K562 (cell line): ENCODE data around the gene STMP1. TPM values are rescaled to one million over a fixed set of nuclear protein-coding genes. Genes with fewer than 3 reads are reported as not detected.

Experiments used
- EP400 ChIP-seq: fragments of 450-650 bp; IDR thresholded peaks from 2 replicates; pipeline ENCODE4 v1.6.1; 2017; ENCODE audit warnings: antibody characterized with exemption, mild to moderate bottlenecking, moderate library complexity
- HMG20B ChIP-seq: fragments of 250-450 bp; sonication (Bioruptor Pico); IDR thresholded peaks from 2 replicates; pipeline ENCODE4 v1.5.0; 2021; ENCODE audit warnings: mild to moderate bottlenecking
- IFI16 ChIP-seq: fragments of 250-450 bp; sonication (Bioruptor Pico); IDR thresholded peaks from 2 replicates; pipeline ENCODE4 v2.1.2; 2022; ENCODE audit warnings: mild to moderate bottlenecking, inconsistent platforms
- RFX1 ChIP-seq: fragments of 450-650 bp; IDR thresholded peaks from 2 replicates; pipeline ENCODE4 v1.6.1; 2016; ENCODE audit warnings: mild to moderate bottlenecking, moderate library complexity
- SMARCA4 ChIP-seq: fragments of 450-650 bp; IDR thresholded peaks from 2 replicates; pipeline ENCODE4 v1.6.1; 2016
- SPI1 ChIP-seq: IDR thresholded peaks from 2 replicates; pipeline ENCODE4 v1.6.1; 2011; ENCODE audit warnings: low read depth, low read length, control low read depth, borderline replicate concordance
- ZNF766 ChIP-seq: fragments of 200-800 bp; sonication (Bioruptor generic); conservative IDR thresholded peaks from 2 replicates; pipeline ENCODE4 v1.6.1; 2016; ENCODE audit warnings: missing genetic modification characterization, missing compliant biosample characterization
- polyA plus RNA-seq, 8 experiments: library from polyadenylated mRNA; depleted of rRNA in 4 of 8; stranded (reverse) in 5 of 8; unstranded in 3 of 8; fragments of >200 nt; fragmentation: Nextera tagmentation in 2 of 8; fragmentation: Illumina TruSeq in 1 of 8; extraction: Ambion mirVana in 2 of 8; extraction: Trizol in 1 of 8; gene quantifications; 2 replicates each; pipeline versions ENCODE4 v1.2.1 to v1.2.3, GENCODE V29; 2011 to 2014; ENCODE audit warnings: inconsistent platforms in 1 of 8, missing spikeins in 1 of 8
- total RNA-seq, 7 experiments: library from RNA; depleted of rRNA in 6 of 7; stranded (reverse); fragments of >200 nt in 6 of 7; fragmentation: Illumina TruSeq in 2 of 7; extraction: Trizol in 2 of 7; gene quantifications; 2 replicates each; pipeline versions ENCODE4 v1.2.1 to v1.2.3, GENCODE V29; 2011 to 2021; ENCODE audit warnings: low replicate concordance in 1 of 7
- TF ChIP-seq, protein P1 (sequence below): sonication (generic); formaldehyde crosslinking; IDR thresholded peaks from 2 replicates; pipeline ENCODE4 v1.8.0; 2023; ENCODE audit warnings: mild to moderate bottlenecking, missing genetic modification reagents
- TF ChIP-seq, protein P2 (sequence below), 2 experiments: IDR thresholded peaks; 2 replicates each; pipeline ENCODE4 v1.6.1; 2011; ENCODE audit warnings: borderline replicate concordance in 1 of 2, control low read depth in 1 of 2, low read depth in 1 of 2, low read length in 1 of 2, mild to moderate bottlenecking in 1 of 2, mixed read lengths in 1 of 2, moderate library complexity in 1 of 2; ENCODE audit not compliant: insufficient read depth in 1 of 2, insufficient read length in 1 of 2, poor library complexity in 1 of 2, severe bottlenecking in 1 of 2; ENCODE audit errors: extremely low read depth in 1 of 2
- TF ChIP-seq, protein P3 (sequence below): fragments of 450-650 bp; IDR thresholded peaks from 2 replicates; pipeline ENCODE4 v1.6.1; 2016; ENCODE audit warnings: mild to moderate bottlenecking, moderate library complexity

STMP1 gene
- total and polyA plus RNA-seq, 9 of the 15 experiments (the other 6 are each of a cell fraction or from before 2014, with no cell fraction given), result 10.6 to 249 (median 56.8) TPM

DNA sequence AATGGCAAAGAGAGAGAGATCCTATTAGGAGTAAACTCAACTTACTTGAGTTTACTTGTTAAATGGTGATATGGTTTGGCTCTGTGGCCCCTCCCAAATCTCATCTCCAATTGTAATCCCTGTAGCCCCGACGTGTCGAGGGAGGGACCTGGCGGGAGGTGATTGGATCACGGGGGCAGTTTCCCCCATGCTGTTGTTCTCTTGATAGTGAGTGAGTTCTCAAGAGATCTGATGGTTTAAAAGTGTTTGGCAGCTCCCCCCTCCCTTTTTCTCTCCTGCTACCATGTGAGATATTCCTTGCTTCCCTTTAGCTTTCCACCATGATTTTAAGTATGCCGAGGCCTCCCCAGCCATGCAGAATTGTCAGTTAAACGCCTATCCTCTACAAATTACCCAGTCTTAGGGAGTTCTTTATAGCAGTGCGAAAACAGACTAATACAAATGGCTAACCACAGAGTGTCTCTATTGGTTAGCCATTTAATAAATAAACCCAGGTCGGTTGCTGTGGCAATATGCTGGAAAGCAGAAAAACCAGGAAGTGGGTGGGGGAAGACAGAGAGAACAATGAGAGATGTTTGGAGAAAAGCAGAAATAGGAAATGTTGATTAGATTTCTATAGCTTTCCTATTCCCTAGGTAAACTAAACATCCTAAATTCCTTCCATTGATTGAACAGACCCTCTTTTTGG, 3.0 kb upstream of the STMP1 start (continued):
- TF ChIP-seq, protein P1, sequence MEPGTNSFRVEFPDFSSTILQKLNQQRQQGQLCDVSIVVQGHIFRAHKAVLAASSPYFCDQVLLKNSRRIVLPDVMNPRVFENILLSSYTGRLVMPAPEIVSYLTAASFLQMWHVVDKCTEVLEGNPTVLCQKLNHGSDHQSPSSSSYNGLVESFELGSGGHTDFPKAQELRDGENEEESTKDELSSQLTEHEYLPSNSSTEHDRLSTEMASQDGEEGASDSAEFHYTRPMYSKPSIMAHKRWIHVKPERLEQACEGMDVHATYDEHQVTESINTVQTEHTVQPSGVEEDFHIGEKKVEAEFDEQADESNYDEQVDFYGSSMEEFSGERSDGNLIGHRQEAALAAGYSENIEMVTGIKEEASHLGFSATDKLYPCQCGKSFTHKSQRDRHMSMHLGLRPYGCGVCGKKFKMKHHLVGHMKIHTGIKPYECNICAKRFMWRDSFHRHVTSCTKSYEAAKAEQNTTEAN (CRISPR knock-in tag), result no peak
- TF ChIP-seq, protein P2, sequence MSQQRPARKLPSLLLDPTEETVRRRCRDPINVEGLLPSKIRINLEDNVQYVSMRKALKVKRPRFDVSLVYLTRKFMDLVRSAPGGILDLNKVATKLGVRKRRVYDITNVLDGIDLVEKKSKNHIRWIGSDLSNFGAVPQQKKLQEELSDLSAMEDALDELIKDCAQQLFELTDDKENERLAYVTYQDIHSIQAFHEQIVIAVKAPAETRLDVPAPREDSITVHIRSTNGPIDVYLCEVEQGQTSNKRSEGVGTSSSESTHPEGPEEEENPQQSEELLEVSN (IDR thresholded peaks at IDR 0.05; ENCODE audit: borderline replicate concordance in 1 of 2, extremely low read depth in 1 of 2, insufficient read depth in 1 of 2, insufficient read length in 1 of 2, low read depth in 1 of 2, low read length in 1 of 2, poor library complexity in 1 of 2, severe bottlenecking in 1 of 2), result peak in 1 of 2 experiments; percentile 13
- 0 out of 2 replicates have a peak, but pooled peaks have one; percentile 18 for TF ChIP-seq SMARCA4
- TF ChIP-seq EP400, result 0 out of 2 replicates have a peak, but pooled peaks have one; percentile 24
- TF ChIP-seq, protein P3, sequence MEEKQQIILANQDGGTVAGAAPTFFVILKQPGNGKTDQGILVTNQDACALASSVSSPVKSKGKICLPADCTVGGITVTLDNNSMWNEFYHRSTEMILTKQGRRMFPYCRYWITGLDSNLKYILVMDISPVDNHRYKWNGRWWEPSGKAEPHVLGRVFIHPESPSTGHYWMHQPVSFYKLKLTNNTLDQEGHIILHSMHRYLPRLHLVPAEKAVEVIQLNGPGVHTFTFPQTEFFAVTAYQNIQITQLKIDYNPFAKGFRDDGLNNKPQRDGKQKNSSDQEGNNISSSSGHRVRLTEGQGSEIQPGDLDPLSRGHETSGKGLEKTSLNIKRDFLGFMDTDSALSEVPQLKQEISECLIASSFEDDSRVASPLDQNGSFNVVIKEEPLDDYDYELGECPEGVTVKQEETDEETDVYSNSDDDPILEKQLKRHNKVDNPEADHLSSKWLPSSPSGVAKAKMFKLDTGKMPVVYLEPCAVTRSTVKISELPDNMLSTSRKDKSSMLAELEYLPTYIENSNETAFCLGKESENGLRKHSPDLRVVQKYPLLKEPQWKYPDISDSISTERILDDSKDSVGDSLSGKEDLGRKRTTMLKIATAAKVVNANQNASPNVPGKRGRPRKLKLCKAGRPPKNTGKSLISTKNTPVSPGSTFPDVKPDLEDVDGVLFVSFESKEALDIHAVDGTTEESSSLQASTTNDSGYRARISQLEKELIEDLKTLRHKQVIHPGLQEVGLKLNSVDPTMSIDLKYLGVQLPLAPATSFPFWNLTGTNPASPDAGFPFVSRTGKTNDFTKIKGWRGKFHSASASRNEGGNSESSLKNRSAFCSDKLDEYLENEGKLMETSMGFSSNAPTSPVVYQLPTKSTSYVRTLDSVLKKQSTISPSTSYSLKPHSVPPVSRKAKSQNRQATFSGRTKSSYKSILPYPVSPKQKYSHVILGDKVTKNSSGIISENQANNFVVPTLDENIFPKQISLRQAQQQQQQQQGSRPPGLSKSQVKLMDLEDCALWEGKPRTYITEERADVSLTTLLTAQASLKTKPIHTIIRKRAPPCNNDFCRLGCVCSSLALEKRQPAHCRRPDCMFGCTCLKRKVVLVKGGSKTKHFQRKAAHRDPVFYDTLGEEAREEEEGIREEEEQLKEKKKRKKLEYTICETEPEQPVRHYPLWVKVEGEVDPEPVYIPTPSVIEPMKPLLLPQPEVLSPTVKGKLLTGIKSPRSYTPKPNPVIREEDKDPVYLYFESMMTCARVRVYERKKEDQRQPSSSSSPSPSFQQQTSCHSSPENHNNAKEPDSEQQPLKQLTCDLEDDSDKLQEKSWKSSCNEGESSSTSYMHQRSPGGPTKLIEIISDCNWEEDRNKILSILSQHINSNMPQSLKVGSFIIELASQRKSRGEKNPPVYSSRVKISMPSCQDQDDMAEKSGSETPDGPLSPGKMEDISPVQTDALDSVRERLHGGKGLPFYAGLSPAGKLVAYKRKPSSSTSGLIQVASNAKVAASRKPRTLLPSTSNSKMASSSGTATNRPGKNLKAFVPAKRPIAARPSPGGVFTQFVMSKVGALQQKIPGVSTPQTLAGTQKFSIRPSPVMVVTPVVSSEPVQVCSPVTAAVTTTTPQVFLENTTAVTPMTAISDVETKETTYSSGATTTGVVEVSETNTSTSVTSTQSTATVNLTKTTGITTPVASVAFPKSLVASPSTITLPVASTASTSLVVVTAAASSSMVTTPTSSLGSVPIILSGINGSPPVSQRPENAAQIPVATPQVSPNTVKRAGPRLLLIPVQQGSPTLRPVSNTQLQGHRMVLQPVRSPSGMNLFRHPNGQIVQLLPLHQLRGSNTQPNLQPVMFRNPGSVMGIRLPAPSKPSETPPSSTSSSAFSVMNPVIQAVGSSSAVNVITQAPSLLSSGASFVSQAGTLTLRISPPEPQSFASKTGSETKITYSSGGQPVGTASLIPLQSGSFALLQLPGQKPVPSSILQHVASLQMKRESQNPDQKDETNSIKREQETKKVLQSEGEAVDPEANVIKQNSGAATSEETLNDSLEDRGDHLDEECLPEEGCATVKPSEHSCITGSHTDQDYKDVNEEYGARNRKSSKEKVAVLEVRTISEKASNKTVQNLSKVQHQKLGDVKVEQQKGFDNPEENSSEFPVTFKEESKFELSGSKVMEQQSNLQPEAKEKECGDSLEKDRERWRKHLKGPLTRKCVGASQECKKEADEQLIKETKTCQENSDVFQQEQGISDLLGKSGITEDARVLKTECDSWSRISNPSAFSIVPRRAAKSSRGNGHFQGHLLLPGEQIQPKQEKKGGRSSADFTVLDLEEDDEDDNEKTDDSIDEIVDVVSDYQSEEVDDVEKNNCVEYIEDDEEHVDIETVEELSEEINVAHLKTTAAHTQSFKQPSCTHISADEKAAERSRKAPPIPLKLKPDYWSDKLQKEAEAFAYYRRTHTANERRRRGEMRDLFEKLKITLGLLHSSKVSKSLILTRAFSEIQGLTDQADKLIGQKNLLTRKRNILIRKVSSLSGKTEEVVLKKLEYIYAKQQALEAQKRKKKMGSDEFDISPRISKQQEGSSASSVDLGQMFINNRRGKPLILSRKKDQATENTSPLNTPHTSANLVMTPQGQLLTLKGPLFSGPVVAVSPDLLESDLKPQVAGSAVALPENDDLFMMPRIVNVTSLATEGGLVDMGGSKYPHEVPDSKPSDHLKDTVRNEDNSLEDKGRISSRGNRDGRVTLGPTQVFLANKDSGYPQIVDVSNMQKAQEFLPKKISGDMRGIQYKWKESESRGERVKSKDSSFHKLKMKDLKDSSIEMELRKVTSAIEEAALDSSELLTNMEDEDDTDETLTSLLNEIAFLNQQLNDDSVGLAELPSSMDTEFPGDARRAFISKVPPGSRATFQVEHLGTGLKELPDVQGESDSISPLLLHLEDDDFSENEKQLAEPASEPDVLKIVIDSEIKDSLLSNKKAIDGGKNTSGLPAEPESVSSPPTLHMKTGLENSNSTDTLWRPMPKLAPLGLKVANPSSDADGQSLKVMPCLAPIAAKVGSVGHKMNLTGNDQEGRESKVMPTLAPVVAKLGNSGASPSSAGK, result peak; percentile 33
- TF ChIP-seq ZNF766, result peak; percentile 66; the same call in 1 of the 2 replicates
- no peak for TF ChIP-seq IFI16 (CRISPR knock-in tag)
- peak; percentile 85 for TF ChIP-seq SPI1
- TF ChIP-seq HMG20B (CRISPR knock-in tag), result no peak
- TF ChIP-seq RFX1, result peak; percentile 69
